GM19468 (cell line): ENCODE measurements around the gene PRLR.
"Not testable (repeated sequence)": the region's sequence is repeated elsewhere in the genome, so short reads cannot be mapped to it uniquely, and the experiment has no call there.

Source experiments
- ATAC-seq: cut with Tn5 transposase; IDR thresholded peaks from one replicate; pipeline ENCODE4 v1.9.1; 2021; ENCODE audit warnings: mild to moderate bottlenecking, moderate library complexity, moderate number of reproducible peaks; ENCODE audit not compliant: unreplicated experiment; ENCODE audit errors: extremely low read depth

The PRLR gene

GRCh38 chr5:35201291-35201690, 29.0 kb downstream of the PRLR start:
- ATAC-seq, result no peak

GRCh38 chr5:35199886-35200285, 30.4 kb downstream of the PRLR start:
- no peak for ATAC-seq

- no peak for ATAC-seq
Measured at GRCh38 chr5:35198686-35199085, 31.6 kb downstream of the PRLR start.

- no peak for ATAC-seq
Measured at GRCh38 chr5:35198075-35198474, 32.2 kb downstream of the PRLR start.

GRCh38 chr5:35197351-35197750, 32.9 kb downstream of the PRLR start:
- ATAC-seq, result no peak

- ATAC-seq, result no peak
Measured at GRCh38 chr5:35195472-35195852, 34.8 kb downstream of the PRLR start.

- ATAC-seq, result peak; percentile 92
Measured at GRCh38 chr5:35194635-35195471, 35.4 kb downstream of the PRLR start.

- ATAC-seq, result no peak
Measured at GRCh38 chr5:35192506-35192905, 37.8 kb downstream of the PRLR start.

GRCh38 chr5:35189801-35190200, 40.5 kb downstream of the PRLR start:
- not testable (repeated sequence) for ATAC-seq

GRCh38 chr5:35188031-35188457, 42.2 kb downstream of the PRLR start:
- no peak for ATAC-seq

GRCh38 chr5:35187621-35188020, 42.7 kb downstream of the PRLR start:
- not testable (repeated sequence) for ATAC-seq

- ATAC-seq, result no peak
Measured at GRCh38 chr5:35186749-35187148, 43.5 kb downstream of the PRLR start.

GRCh38 chr5:35185518-35185917, 44.8 kb downstream of the PRLR start:
- ATAC-seq, result no peak

GRCh38 chr5:35183556-35183955, 46.7 kb downstream of the PRLR start:
- no peak for ATAC-seq

- ATAC-seq, result no peak
Measured at GRCh38 chr5:35182910-35183535, 47.3 kb downstream of the PRLR start.

GRCh38 chr5:35182486-35182885, 47.8 kb downstream of the PRLR start:
- no peak for ATAC-seq

- ATAC-seq, result no peak
Measured at GRCh38 chr5:35180046-35180445, 50.2 kb downstream of the PRLR start.

- no peak for ATAC-seq
Measured at GRCh38 chr5:35177783-35178182, 52.5 kb downstream of the PRLR start.

- ATAC-seq, result no peak
Measured at GRCh38 chr5:35172533-35172932, 57.8 kb downstream of the PRLR start.

GRCh38 chr5:35171991-35172390, 58.3 kb downstream of the PRLR start:
- no peak for ATAC-seq

GRCh38 chr5:35171078-35171477, 59.2 kb downstream of the PRLR start:
- ATAC-seq, result no peak

- ATAC-seq, result no peak
Measured at GRCh38 chr5:35166043-35166442, 64.2 kb downstream of the PRLR start.
